Coronary artery (tissue), 2 donors: ENCODE data around the gene PCDHGC4.

Experiments
- DNase-seq: peaks from one replicate; pipeline ENCODE4 v3.0.0-alpha.2; 2017; ENCODE audit warnings: low spot score
- H3K27ac ChIP-seq, 2 donors: fragments of 200-600 bp; sonication (generic); one replicate each; pipeline ENCODE4 v1.5.1; 2016 to 2019
- H3K4me3 ChIP-seq: fragments of 200-600 bp; sonication (generic); 2 replicates; pipeline ENCODE4 v1.5.1; 2016; ENCODE audit warnings: mild to moderate bottlenecking, moderate library complexity
- CTCF ChIP-seq: fragments of 200-600 bp; sonication (generic); IDR thresholded peaks from one replicate; pipeline ENCODE4 v1.5.1; 2019; ENCODE audit warnings: antibody characterized with exemption

Gene PCDHGC4

GRCh38 chr5:141506381-141507155 lies 21.7 kb downstream of the PCDHGC4 start:
- peak overlapping the region; percentile 90 to 98 for H3K27ac ChIP-seq
- no peak for DNase-seq
- no peak overlapping the region for H3K4me3 ChIP-seq
- TF ChIP-seq CTCF, result no peak

GRCh38 chr5:141507387-141508091 lies 22.7 kb downstream of the PCDHGC4 start:
- no peak for DNase-seq
- H3K4me3 ChIP-seq, result peak overlapping the region; percentile 71
- peak overlapping the region; percentile 90 to 98 for H3K27ac ChIP-seq
- no peak for TF ChIP-seq CTCF

- TF ChIP-seq CTCF, result no peak
- peak overlapping the region; percentile 90 to 98 for H3K27ac ChIP-seq
- peak overlapping the region; percentile 71 for H3K4me3 ChIP-seq
- DNase-seq, result no peak
Measured at GRCh38 chr5:141508440-141508797, 23.6 kb downstream of the PCDHGC4 start.

DNA sequence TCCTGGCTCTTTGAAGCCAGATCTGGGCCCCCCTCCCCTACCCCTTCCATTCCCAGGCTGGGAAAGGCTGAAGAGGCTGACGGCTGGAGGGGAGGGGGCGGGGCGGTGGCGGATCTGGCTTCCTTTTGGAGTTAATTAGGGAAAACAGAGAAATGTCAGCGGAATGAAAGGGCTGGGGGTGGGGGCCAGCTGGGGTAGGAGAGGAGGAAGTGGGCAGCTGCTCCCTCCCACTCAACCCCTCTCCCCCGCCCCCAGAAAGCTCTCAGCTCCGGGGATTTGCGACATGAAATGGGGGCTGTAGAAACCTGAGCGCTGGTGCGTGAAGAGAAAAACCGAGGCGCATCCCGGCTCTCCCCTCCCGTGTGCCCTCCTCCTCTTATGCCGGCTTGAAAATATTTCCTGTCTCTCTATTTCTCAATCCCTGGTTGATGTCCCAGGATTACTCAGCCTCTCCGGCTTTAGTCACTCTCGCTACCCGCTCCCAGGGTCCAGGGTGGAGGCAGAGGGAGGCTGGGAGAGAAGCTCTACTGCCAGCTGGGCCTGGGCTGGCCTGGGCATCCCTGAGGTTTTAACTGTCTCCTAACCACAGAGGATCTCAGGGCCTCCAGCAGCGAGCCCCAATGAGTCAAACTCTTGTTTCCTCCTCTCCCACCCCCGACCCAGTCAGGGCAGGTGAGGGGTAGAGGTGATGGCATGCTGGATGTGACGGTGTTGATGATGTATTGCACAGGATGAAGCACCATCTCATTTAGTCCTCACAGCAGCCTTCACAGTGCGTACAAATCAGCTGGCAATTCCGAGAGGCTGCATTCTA lies 24.2 kb downstream of the PCDHGC4 start:
- TF ChIP-seq CTCF, result no peak
- peak overlapping the region; percentile 71 for H3K4me3 ChIP-seq
- DNase-seq, result peak; percentile 93
- peak overlapping the region; percentile 90 to 98 for H3K27ac ChIP-seq

- H3K27ac ChIP-seq, result peak overlapping the region; percentile 90 to 98
- DNase-seq, result peak; percentile 43
- no peak overlapping the region for H3K4me3 ChIP-seq
- no peak for TF ChIP-seq CTCF
Measured at GRCh38 chr5:141510160-141510559, 25.3 kb downstream of the PCDHGC4 start.

DNA sequence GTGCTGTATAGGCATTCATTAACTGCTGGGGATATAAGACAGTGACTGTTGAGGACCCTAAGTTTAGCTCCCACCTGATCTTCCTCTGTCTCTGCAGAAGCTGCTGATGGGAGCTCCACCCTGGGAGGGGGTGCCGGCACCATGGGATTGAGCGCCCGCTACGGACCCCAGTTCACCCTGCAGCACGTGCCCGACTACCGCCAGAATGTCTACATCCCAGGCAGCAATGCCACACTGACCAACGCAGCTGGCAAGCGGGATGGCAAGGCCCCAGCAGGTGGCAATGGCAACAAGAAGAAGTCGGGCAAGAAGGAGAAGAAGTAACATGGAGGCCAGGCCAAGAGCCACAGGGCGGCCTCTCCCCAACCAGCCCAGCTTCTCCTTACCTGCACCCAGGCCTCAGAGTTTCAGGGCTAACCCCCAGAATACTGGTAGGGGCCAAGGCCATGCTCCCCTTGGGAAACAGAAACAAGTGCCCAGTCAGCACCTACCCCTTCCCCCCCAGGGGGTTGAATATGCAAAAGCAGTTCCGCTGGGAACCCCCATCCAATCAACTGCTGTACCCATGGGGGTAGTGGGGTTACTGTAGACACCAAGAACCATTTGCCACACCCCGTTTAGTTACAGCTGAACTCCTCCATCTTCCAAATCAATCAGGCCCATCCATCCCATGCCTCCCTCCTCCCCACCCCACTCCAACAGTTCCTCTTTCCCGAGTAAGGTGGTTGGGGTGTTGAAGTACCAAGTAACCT lies 26.2 kb downstream of the PCDHGC4 start:
- TF ChIP-seq CTCF, result no peak
- peak; percentile 70 for DNase-seq
- peak overlapping the region; percentile 10 to 98 for H3K27ac ChIP-seq
- no peak overlapping the region for H3K4me3 ChIP-seq
